Tibial artery (tissue), 4 donors: ENCODE results near the gene MTHFSD.

ENCODE experiments used
- DNase-seq, 2 donors: peaks; one replicate each; pipeline ENCODE4 v3.0.0-alpha.2; 2019
- H3K27ac ChIP-seq, 2 donors: fragments of 200-600 bp; sonication (generic) in 1 of 2; 1 replicate in 1 of 2; 2 replicates in 1 of 2; pipeline ENCODE4 v1.5.1; 2018 to 2019; ENCODE audit warnings: mild to moderate bottlenecking in 1 of 2
- H3K27me3 ChIP-seq, 2 donors: fragments of 200-600 bp; sonication (generic) in 1 of 2; one replicate each; pipeline versions ENCODE4 v1.5.1 to v1.6.0; 2016 to 2019
- H3K36me3 ChIP-seq, 3 donors: fragments of 200-600 bp; sonication (generic) in 2 of 3; one replicate each; pipeline ENCODE4 v1.5.1; 2016 to 2019; ENCODE audit warnings: mild to moderate bottlenecking in 2 of 3
- H3K4me1 ChIP-seq, 4 donors: fragments of 200-600 bp; sonication (generic) in 2 of 4; 1 replicate in 3 of 4; 2 replicates in 1 of 4; pipeline ENCODE4 v1.5.1; 2016 to 2019
- H3K4me3 ChIP-seq, 2 donors: fragments of 200-600 bp; sonication (generic) in 1 of 2; 1 replicate in 1 of 2; 2 replicates in 1 of 2; pipeline ENCODE4 v1.5.1; 2018 to 2019; ENCODE audit warnings: mild to moderate bottlenecking in 2 of 2
- H3K9me3 ChIP-seq, 3 donors: fragments of 200-600 bp; sonication (generic) in 1 of 3; one replicate each; pipeline ENCODE4 v1.5.1; 2016 to 2019
- intact Hi-C: fragments of 100-400 bp; cut with DNase I; formaldehyde crosslinking; loops from one replicate; pipeline ENCODE4 v1.15.0; 2023; ENCODE audit warnings: low total_unique reads
- TF ChIP-seq, protein P1 (sequence below), 2 experiments: fragments of 200-600 bp in 1 of 2; fragments of 450-650 bp in 1 of 2; IDR thresholded peaks; one replicate each; pipeline ENCODE4 v1.5.1; 2017 to 2019; ENCODE audit warnings: antibody characterized with exemption in 2 of 2, mild to moderate bottlenecking in 1 of 2, moderate library complexity in 1 of 2

Gene MTHFSD

DNA sequence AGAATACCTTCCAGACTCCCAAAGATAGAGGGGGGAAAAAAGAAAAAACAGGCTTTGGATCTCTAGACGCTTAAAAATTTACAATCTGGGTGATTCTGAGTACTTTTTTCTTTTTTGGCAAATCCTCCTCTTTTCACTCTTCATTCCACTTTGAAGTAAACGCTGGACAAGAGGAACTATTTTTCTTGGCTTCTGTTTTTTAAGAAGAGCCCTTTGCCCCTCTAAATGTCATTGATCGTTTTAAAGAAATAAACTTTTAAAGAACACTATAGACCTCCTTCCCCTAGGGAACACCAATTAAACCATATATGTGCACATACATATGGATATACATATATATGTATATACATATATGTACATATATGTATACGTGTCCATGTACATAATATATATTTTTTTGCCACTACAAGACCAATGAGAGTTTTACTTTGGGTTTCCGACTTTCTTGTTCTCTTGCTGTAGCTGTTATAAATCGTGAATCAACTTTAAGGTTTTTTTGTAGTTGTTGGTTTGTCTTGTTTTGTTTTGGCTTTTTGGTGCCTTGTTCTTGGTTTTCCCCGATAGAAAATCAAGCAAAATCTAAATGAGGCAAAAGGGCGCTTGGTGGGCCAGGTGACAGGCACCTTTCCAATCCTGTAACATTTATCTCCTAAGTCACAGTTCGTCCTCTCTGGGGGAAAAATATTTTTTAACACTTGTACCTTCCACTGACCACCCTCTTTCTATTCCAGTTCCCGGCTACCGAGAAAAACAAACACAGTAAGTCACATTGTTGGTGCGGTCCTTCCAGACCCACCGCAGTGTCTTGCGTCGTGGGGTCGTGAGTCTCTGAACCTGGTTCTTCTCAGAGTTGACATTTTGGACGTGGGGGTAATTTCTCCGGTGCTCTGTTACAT is 40.3 kb downstream of the MTHFSD start:
- no peak overlapping the region for H3K27ac ChIP-seq
- peaks cover 0 to 95% of the 10 kb centered on the region in 2 donors for H3K27me3 ChIP-seq
- no peaks in the 10 kb centered on the region for H3K9me3 ChIP-seq
- intact Hi-C loops: loop anchor here (5.0 to 10.0 kb wide), 2 partner anchors 172 to 690 kb away; no protein-coding TSS in a partner anchor
- DNase-seq: no peak
- no peak overlapping the region for H3K4me3 ChIP-seq
- TF ChIP-seq, protein P1, sequence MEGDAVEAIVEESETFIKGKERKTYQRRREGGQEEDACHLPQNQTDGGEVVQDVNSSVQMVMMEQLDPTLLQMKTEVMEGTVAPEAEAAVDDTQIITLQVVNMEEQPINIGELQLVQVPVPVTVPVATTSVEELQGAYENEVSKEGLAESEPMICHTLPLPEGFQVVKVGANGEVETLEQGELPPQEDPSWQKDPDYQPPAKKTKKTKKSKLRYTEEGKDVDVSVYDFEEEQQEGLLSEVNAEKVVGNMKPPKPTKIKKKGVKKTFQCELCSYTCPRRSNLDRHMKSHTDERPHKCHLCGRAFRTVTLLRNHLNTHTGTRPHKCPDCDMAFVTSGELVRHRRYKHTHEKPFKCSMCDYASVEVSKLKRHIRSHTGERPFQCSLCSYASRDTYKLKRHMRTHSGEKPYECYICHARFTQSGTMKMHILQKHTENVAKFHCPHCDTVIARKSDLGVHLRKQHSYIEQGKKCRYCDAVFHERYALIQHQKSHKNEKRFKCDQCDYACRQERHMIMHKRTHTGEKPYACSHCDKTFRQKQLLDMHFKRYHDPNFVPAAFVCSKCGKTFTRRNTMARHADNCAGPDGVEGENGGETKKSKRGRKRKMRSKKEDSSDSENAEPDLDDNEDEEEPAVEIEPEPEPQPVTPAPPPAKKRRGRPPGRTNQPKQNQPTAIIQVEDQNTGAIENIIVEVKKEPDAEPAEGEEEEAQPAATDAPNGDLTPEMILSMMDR (IDR thresholded peaks at IDR 0.05): no peak
- H3K36me3 ChIP-seq: no peaks in the 10 kb centered on the region
- peaks cover 0 to 32% (median 28%) of the 10 kb centered on the region in 4 donors for H3K4me1 ChIP-seq

DNA sequence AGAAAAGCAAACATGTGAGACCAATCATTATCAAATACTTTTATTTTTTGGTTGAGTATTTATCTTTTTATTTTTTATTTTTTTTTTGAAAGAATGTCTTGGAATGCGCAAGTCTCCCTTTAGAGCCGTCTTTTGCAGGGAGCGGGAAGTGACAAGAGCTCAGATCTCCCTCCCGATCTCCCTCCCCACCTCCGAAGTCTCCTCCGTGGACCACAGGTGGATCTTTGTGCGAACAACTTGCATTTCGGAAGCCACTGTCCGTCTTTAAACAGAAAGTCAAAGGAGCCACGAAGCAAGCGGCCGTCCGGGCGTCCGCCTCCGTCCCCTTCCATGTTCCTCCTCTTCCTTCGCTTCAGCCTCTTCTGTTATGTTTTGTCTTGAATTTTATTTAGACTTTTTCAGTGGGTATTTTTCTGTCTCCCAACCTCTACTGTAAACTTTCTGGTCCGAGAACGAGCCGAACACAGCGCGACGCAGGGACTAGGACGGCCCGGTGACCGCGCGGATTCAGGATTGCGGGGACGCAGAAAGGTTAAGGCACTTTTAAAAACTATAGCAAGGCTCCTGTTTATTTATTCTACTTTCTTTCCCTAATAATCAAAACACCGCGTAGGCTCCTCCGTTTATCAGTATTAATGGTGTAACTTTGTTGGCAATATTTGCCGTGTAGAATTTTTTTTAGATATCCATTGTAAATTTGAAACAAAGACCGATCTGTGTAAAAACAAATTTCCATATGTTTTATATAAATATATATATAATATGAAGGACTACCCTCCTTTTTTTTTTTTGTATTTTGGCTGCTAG is 41.4 kb downstream of the MTHFSD start:
- H3K27me3 ChIP-seq: peaks cover 0 to 92% of the 10 kb centered on the region in 2 donors
- H3K4me1 ChIP-seq: peaks cover 0 to 36% (median 33%) of the 10 kb centered on the region in 4 donors
- H3K4me3 ChIP-seq: no peak overlapping the region
- DNase-seq: no peak
- TF ChIP-seq, protein P1 (IDR thresholded peaks at IDR 0.05): no peak
- H3K27ac ChIP-seq: no peak overlapping the region
- intact Hi-C loops: loop anchor here (5.0 to 10.0 kb wide), 2 partner anchors 171 to 689 kb away; no protein-coding TSS in a partner anchor
- no peaks in the 10 kb centered on the region for H3K36me3 ChIP-seq
- no peaks in the 10 kb centered on the region for H3K9me3 ChIP-seq

DNA sequence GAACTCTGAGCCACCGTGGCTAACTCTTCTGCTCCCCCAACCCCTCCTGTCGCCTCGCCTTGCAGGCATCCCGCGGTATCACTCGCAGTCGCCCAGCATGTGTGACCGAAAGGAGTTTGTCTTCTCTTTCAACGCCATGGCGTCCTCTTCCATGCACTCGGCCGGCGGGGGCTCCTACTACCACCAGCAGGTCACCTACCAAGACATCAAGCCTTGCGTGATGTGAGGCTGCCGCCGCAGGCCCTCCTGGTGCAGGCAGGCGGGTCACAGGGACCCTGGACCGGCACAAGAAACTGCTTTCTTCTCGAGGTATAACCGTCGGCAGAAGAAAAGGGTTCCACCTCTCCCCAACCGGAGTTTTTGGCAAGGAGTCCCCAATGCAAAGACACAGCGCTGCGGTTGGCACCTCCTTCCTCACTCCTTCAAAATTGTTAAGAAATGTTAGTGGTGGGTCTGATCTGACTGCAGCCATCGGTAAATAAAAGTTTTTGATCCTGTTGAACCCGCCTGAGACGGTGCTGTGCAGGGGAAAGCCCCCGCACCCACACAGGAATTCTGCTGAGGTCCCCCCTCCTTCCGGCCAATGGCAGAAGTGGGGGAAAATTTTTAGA is 42.1 kb downstream of the MTHFSD start:
- Histone ChIP-seq H3K4me1 (peaks cover 0 to 43% (median 40%) of the 10 kb centered on the region in 4 donors), H3K36me3 (no peaks in the 10 kb centered on the region), H3K4me3 (no peak overlapping the region), H3K27me3 (peaks cover 2 to 92% of the 10 kb centered on the region in 2 donors), H3K27ac (no peak overlapping the region), H3K9me3 (no peaks in the 10 kb centered on the region)
- TF ChIP-seq, protein P1 (IDR thresholded peaks at IDR 0.05): no peak
- intact Hi-C loops: loop anchor here (5.0 to 10.0 kb wide), 2 partner anchors 171 to 688 kb away; no protein-coding TSS in a partner anchor
- DNase-seq: no peak

DNA sequence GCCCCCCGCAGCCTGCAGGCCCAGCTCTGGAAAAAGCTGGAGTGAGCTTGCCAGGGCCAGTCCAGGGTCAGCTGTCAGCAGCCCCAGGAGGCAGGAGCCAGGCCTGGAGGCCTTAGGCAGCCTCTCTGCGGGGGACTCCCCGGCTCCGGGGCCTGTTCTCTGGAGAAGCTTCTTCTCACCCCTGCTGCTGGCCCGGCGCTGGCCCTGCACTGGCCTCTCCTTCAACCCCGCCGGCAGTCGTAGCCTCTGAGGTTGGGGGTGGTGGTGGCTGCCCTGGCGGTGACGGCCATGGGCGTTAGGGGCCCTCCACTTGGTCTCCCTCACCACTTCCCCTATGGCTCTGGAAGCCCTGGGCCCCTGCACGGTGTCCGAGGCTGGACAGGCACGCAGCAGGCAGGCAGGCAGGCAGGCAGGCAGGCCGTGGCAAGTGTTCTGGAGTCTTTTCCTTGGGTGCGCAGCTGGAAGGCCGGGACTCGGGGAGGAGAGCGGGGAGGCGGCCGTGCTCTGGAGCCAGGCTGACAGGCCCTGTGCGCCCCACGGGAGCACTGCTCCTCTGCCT is 42.7 kb downstream of the MTHFSD start:
- DNase-seq: no peak
- Histone ChIP-seq H3K9me3 (no peaks in the 10 kb centered on the region), H3K27me3 (peaks cover 7 to 92% of the 10 kb centered on the region in 2 donors), H3K36me3 (no peaks in the 10 kb centered on the region), H3K27ac (no peak overlapping the region), H3K4me1 (peaks cover 0 to 49% (median 45%) of the 10 kb centered on the region in 4 donors), H3K4me3 (no peak overlapping the region)
- intact Hi-C loops: loop anchor here (5.0 to 10.0 kb wide), 2 partner anchors 170 to 688 kb away; no protein-coding TSS in a partner anchor
- TF ChIP-seq, protein P1 (IDR thresholded peaks at IDR 0.05): no peak
